GM19023 (cell line): ENCODE results near the gene SYMPK.
"Not testable (repeated sequence)": the region's sequence is repeated elsewhere in the genome, so short reads cannot be mapped to it uniquely, and the experiment has no call there.

Experiments used
- ATAC-seq: cut with Tn5 transposase; IDR thresholded peaks from one replicate; pipeline ENCODE4 v1.9.1; 2021; ENCODE audit warnings: mild to moderate bottlenecking, moderate library complexity; ENCODE audit not compliant: unreplicated experiment

The SYMPK gene

DNA sequence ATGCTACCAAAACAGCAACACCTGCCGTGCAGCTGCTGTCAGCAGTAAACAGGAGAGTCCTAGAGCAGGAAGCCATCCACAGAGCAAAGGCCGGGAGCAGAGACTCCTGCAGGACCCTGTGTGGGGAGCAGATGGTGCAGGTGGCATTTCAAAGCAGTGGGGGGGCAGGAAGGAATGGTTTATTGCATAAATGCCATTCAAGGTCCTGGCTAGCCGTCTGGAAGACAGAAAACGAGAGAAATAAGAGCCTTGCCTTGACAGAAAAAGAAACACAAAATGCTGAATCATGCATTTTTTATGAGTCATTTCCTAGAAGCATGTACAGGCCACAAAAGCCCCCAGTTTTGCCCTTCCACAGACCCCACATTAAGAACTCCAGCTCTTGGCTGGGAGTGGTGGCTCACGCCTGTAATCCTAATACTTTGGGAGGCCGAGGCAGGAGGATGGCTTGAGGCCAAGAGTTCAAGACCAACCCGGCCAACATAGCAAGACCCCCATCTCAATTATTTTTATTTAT is 53.2 kb downstream of the SYMPK start:
- no peak for ATAC-seq

DNA sequence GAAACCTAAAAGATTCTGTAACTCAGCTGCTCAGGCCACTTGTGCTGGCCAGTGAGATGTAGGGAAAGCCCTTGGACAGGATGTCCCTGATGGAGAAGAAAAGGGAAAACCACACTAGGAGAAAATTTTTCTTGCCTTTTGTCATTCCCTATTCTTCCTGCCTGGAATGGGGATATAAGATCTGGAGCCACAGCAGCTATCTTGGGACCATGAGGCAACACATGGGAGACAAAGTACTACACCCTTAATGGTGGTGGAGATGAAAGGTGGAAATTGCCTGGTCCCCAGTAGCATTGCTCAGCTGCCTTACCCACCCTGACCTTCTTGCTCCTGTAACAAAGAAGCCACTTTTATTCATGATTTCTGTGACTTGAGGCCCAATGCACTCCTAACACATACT is 57.2 kb downstream of the SYMPK start:
- ATAC-seq: no peak

DNA sequence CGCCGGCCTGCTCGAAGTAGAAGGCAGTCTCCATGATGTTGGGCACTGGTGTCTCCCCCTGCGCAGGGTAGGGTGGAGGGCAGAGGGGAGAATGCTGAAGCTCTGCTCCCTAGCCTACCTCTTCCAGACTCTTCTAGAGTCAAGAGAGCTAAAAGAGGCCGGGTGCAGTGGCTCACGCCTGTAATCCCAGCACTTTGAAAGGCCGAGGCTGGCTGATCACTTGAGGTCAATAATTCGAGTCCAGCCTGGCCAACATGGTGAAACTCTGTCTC is 58.1 kb downstream of the SYMPK start:
- ATAC-seq: no peak

DNA sequence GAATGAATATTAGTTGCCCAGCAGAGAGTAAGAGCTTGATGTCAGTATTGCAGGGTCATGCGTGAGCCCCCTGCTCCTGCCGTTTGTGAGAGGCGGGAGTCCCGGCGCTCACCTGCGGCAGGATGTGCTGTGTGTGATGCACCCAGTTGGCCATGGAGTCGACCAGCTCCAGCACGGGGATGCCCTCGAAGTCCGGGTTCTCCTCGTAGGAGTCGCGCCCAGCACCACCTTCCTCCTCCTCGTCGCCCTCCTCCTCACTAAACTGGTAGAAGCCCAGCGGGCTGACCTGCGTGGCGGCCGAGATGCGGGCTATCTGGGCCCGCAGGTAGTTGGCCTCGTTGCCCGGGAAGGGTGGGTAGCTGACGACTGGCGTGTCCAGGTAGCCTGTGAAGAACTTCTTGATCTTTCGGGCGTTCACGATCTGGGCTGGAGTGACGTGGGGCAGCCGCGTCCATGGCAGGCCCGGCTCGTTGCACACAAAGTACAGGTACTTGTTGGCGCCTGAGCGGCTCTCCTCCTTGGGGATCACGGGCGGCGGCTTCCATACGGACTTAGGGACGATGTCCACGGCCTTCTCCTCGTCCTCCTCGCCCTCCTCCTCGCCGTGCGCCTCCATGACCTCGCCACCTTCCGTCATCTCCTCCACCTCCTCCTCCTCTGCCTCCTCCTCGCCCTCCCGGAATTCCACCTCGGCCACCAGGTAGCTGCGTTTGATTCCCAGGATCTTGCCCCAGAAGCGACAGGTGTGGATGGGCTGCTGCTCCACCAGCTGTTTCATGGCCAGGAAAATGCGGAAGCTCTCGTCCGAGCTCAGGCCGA is 58.6 kb downstream of the SYMPK start:
- ATAC-seq: no peak

DNA sequence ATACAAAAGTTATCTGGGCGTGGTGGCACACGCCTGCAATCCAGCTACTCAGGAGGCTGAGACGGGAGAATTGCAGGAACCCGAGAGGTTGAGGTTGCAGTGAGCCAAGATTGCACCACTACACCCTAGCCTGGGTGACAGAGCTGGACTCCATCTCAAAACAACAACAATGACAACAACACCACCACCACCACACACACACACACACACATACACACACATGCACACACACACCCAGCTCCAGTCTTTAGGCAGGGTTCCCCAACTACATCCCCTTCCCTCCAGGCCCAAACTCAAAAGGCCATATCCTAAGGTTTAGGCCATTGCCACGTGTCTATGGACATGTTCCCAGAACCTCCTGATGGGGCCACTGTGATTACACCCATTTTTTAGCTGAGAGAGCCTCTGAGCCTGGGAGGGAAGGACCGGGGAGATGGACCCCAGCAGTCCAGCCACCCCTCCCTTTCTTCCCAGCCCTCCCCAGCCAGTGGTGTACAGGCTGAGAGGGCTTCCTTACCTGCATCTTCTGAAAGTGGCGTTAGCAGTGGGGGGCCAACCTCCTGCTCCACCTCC is 61.3 kb downstream of the SYMPK start:
- ATAC-seq: no peak

DNA sequence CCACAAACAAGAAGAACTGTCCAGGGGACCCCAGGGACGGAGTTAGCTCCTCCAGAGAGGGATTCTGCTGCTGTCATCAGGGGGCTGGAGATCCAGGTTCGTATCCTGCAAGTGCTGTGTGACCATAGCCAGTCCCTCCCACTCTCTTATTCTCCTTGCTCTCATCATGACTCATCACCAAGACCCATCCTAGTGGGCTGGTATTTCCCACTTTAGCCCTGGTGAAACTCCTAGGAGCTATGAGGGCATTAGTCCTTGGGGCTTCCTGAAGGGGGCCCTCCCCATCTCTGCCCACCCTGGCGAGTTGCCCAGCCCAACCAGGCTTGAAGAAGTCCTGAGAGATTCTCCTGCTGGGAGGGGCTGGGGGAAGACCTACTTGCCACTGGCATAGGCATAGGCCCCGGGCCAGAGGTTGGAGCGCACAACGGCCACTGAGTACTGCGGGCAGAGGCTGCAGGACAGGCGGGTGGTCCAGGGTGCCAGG is 62.8 kb downstream of the SYMPK start:
- no peak for ATAC-seq

DNA sequence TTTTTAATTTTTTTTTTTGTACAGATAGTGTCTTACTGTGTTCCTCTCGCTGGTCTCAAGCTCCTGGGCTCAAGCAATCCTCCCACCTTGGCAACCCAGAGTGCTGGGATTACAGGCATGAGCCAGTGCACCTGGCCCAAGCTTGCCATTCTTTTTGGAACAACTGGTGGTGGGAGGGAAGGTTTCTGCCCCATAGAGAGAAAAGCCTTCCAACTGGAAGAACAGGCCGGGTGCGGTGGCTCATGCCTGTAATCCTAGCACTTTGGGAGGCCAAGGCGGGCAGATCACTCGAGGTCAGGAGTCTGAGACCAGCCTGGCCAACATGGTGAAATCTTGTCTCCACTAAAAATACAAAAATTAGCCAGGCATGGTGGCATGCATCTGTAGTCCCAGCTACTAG is 63.4 kb downstream of the SYMPK start:
- not testable (repeated sequence) for ATAC-seq

DNA sequence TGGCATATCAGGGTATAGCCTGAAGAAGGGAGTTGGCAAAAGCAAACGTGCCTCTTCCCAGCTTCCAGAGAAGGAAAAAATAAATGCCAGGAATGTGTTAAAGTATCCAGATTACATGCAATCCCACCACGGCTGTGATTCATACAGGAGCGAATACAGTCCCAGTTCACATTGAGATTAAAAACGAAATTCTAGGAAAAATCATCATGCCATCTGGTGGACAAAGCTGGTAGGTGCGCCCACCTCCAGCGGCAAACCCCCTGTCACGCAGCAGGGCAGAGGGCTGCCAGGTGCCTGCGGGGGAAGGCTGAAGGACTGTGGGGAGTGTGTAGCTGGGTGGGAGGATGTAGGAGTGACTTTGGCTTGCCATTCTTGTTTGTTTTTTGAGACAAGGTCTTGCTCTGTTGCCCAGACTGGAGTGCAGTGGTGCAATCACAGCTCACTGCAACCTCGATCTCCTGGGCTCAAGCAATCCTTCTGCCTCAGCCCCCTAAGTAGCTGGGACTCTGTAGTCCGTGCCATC is 63.9 kb downstream of the SYMPK start:
- no peak for ATAC-seq

DNA sequence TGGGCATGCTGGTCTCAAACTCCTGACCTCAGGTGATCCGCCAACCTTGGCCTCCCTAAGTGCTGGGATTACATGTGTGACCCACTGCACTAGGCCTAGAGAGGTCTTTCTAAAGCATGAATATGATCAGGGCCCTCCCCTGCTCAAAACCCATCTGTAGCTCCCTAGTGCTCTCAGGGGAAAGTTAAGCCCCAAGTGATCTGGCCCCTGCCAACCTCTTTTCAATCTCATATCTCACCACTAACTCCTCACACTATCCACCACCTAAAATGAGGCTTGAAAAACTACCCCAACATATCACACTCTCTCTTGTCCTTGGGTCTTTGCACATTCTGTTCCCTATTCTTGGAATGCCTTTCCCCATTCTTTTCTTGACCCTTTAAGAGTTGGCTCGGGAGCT is 68.3 kb downstream of the SYMPK start:
- no peak for ATAC-seq

DNA sequence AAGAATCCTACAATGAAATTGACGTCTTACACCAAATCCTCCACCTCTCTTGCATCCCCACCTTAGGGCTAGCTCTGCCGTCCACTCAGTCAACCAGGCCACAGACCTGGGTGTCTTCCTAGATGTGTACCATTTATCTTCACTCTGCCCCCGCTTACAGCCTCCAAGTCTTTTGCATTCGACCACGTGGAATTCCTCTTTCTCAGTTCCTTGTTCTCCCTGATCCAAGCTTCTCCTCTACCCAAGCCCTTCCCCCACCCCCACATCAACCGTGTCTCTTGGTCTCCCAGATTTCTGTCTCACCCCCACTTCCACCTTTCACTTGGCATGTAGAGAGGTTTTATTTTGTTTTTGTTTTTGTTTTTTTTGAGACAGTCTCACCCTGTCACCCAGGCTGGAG is 69.1 kb downstream of the SYMPK start:
- ATAC-seq: no peak

DNA sequence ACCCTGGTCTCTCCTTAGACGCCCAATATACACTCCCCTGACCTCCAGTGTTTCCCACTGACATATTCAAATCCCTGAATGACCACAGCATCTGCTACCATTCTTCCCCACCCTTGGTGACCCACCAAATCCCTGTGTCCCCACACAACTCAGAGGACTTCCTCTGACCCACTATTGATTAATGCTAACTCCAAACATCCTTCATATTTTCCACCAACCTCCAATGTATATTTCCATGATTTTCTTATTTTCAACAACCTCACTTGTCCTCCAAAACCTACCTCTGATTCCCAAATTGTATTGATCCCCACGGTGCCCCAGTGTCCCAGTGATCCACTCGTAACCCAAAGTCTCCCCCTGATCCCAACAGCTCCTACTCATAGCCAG is 69.8 kb downstream of the SYMPK start:
- no peak for ATAC-seq

DNA sequence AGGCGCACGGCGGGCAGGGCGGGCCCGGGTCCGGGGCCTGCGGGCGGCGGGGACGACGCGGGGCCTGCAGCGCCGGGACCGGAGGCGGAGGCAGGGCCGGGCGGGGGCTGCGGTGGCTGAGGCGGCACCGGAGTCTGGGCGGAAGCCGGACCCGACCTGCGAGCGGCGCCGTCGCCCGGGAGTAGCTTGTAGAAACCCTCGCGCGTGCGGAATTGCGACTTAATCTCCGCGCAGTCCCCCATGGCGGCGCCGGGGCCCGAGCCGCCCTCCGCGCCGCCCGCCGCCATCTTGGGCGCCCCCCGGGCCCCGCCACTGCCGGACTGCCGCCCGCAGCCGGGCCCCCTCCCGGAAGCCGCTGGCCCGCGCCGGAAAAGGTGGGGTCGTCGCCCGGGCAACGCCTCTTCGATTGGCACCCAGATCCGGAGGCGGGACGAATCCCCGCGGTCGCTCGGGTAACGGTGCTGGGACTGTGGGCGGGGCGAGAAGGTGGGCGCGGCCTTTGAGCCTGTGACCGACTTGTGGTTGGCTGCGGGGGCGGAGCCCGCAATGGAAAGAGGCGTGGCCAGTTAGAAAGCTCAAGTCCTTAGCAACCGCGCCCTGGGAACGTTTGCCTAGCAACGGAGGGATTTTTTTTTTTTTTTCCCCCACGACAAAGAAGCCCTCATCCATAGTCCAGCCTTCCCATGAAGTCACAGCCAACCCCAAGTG is 70.3 kb downstream of the SYMPK start, which contains the start of gene DMWD:
Gene DMWD, minus strand, starts transcription at position 376 of the 708 bp plus-strand sequence. Its CDS starts 89 bp downstream, at position 287.
- peak; percentile 92 for ATAC-seq

DNA sequence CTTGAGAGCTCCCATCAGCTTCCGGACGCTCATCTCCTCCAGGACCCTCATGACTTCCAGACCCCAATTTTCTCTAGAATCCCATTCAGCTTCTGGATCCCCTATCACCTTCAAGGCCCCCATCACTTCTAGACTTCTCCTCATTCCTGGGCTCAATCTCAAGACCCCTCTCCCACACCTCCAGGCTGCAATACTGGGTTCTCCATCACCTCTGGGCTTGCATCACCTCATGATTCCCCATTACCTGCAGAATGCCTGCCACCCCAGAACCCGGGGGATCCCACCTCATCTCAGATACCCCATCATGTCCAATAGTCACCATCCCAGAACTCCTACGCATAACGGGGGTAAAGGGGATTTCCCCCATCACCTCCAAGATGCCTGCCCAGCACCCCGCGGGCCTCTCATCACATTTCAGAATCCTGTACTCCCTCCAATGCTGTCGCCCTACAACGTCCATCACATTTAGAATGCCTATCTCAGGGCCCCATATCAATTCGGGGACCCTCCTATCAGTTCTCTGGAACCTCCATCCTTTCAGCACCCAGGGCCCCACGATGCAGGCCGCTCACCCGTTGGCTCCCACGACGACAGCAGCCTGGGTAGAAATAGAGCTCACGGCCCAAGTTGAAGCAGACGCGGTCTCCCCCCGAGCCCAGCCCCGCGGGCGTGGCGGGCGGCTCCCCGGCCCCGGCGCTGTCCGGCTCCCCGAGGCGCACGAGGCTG is 71.0 kb downstream of the SYMPK start:
- no peak for ATAC-seq

DNA sequence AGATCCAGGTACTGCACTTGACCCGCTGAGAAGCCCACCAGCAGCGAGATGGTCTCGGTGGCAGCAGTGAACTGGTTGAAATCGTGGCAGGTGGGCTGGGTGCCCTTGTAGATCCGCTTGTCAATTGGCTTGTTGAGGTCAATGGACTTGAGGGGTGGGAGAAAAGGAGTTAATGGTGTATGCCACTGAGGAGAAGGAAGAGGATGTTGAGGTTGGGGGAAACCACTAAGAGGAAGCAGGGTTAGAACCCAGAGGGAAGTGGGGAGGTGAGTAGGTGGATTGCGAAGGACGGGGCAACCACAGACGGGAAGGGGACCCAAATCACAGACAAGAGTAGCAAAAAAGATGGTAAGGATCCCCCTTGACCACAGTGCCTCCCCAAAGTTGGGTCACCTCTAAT is 72.0 kb downstream of the SYMPK start:
- no peak for ATAC-seq

DNA sequence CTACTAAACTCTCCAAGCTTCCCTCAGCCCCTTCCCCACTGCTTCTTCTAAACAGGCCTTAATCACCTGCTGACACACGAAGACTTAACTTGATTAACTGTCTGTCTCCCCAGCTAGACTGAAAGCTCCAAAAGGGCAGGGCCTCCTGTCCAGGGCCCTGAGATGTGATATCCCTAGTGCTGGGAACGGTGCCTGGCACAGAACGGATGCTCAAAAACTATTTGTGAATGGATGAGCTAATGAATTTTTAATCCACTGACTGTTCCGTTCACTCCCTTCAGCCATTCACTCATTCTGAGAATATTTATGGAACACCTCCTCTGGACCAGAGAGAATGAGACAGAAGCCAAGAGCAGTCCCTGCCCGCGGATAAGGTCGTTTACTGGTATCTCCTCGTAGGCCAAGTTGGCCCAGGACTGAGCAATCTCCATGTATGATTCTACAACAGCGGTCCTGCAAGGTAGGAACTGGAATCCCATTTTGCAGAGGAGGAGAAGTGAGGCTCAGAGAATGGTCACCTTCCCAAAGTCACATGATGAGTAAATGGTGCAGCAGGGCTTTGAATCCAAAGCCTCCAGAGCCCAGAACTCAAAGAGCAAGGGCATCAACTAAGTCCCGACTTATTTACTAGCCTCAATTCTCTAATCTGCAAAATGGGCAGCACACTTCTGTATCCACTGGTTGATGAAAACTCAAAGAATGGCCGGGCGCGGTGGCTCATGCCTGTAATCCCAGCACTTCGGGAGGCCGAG is 73.7 kb downstream of the SYMPK start:
- no peak for ATAC-seq

DNA sequence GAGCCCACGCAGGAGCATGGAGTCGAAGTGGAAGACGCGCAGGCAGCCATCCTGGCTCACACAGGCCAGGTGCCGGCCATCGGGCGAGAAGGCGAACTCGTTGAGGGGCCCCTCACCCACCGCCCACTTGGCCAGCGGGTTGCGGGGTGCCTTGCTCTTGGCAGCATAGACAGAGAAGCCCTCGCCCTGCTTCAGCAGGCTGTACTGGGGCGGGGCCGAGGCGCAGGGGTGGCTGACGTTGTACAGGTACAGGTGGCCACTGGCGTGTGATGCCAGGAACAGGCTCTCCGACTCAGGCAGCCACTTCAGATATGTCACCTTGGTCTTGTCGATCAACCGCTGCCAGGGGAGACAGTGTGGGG is 76.4 kb downstream of the SYMPK start:
- ATAC-seq: no peak

DNA sequence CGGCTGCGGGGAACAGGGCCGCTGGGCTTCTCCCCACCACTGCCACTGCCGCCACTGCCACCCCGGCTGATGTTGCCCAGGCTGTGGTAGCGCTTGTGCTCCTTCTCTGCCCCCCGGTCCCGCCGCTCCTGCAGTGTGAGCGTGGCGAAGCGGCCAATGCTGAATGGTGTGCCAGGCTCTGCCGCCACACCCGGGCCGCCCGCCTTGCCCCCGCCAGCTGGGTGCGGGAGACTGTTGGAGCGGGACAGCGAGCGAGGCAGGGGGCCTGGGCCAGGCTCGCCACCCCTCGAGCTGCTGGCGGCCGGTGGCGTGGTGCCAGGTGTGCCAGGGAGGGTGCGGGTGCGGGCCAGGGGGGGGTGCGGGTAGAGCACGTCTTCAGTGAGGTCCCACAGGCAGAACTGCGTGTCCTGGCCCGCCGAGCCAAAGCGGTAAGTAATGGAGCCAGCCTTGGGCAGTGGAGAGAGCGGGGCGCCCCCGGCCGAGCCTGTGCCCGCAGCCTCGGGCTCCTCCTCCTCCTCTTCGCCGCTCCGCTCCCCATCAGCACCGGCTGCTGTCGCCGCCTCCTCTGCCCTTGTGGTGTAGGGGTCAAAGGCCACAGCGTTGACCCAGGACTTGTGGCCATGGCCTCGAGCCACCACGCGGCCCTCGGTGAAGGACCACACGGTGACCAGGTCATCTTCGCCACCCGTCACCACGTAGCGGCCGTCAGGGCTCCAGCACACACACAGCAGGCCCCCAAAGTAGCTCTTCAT is 77.0 kb downstream of the SYMPK start:
- no peak for ATAC-seq

DNA sequence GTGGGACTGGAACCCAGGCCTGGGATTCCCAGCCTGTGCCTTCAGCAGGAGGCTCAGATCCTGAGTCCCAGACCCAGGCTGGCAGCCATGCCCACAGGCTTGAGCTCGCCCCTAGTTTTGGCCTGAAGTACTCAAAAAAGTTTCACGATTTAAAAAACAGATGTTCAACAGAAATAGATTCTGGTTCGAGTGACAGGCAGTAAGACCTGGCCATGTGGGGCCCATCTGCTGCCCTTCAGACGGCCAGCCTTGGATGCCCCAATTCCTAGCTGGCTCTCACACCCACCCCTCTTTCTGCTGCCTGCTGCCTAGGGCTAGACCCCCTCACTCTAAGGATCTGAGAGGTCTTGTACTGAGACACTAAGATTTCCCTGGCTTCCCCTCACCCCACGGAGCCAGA is 77.8 kb downstream of the SYMPK start:
- ATAC-seq: no peak

DNA sequence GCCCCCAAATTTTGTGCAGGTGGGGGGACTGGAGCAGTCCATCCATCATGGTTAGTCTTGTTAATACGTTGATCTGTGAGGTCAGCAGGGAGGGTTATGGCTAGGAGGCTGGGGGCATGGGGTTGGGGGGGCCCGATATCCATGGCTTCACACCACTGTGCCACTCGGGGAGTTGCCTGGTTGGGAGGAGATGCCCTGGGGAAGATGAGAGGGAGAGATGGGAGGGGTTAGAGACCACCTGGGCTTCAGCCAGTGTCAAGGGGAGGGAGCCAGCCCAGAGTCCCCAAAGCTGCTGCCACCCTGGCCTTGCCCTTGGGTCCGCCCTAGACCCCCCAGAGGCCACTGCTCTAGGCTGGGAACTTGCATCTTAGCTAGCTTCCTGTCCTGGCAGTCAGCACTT is 78.9 kb downstream of the SYMPK start:
- ATAC-seq: no peak
